H1 (cell line): ENCODE results near the gene GNG4.

Experiments
- BRCA1 ChIP-seq: IDR thresholded peaks from 2 replicates; pipeline ENCODE4 v1.6.1; 2012; ENCODE audit warnings: low read depth, low read length, improper control_type of control experiment
- JUND ChIP-seq: IDR thresholded peaks from 2 replicates; pipeline ENCODE4 v1.6.1; 2011; ENCODE audit warnings: mild to moderate bottlenecking, improper control_type of control experiment, low read length
- POLR2A ChIP-seq, 2 experiments: IDR thresholded peaks; 1 replicate in 1 of 2; 2 replicates in 1 of 2; pipeline ENCODE4 v1.6.1; 2011; ENCODE audit warnings: low read depth in 2 of 2, low read length in 2 of 2, mild to moderate bottlenecking in 2 of 2; ENCODE audit errors: control extremely low read depth in 1 of 2
- SIN3A ChIP-seq, 2 experiments: IDR thresholded peaks in 1 of 2; conservative IDR thresholded peaks in 1 of 2; 2 replicates each; pipeline ENCODE4 v1.6.1; 2011 to 2012; ENCODE audit warnings: low read length in 2 of 2, improper control_type of control experiment in 1 of 2, low read depth in 1 of 2, mild to moderate bottlenecking in 1 of 2
- USF2 ChIP-seq: IDR thresholded peaks from 2 replicates; pipeline ENCODE4 v1.6.1; 2011; ENCODE audit warnings: low read length, improper control_type of control experiment

- TF ChIP-seq USF2 = no peak
- TF ChIP-seq JUND = no peak
- no peak for TF ChIP-seq BRCA1
- TF ChIP-seq POLR2A (IDR thresholded peaks at IDR 0.05; ENCODE audit: control extremely low read depth in 1 of 2, low read depth in 2 of 2, low read length in 2 of 2) = peak in 1 of 2 experiments; percentile 35; a peak in 2 of 3 replicates
- TF ChIP-seq SIN3A (conservative IDR thresholded peaks at IDR 0.05 in 1 of 2, IDR thresholded peaks at IDR 0.05 in 1 of 2; ENCODE audit: low read depth in 1 of 2, low read length in 2 of 2) = peak; percentile 99
Observed at GRCh38 chr1:235648954-235649367, 623 bp downstream of the GNG4 start.
